DOHH2 (cell line): ENCODE measurements around the gene PER1.

Experiments used
- H3F3A ChIP-seq: fragments of 200-600 bp; sonication (generic), shearing (Covaris generic); 2 replicates; pipeline ENCODE4 v1.6.0; 2016; ENCODE audit warnings: antibody characterized with exemption, mild to moderate bottlenecking; ENCODE audit not compliant: control insufficient read depth, insufficient read depth
- H3K27ac ChIP-seq: fragments of 200-600 bp; sonication (generic); 2 replicates; pipeline ENCODE4 v1.5.1; 2014; ENCODE audit warnings: low read depth, mild to moderate bottlenecking, low read length, moderate library complexity
- H3K27me3 ChIP-seq: fragments of 200-600 bp; sonication (generic); 2 replicates; pipeline ENCODE4 v1.6.1; 2014; ENCODE audit warnings: mild to moderate bottlenecking, low read length, mixed read lengths; ENCODE audit not compliant: control insufficient read depth
- H3K36me3 ChIP-seq: fragments of 200-600 bp; sonication (generic); 2 replicates; pipeline ENCODE4 v1.6.1; 2014; ENCODE audit warnings: mild to moderate bottlenecking, low read length, moderate library complexity, mixed read lengths; ENCODE audit not compliant: control insufficient read depth
- H3K4me1 ChIP-seq: fragments of 200-600 bp; sonication (generic); 2 replicates; pipeline ENCODE4 v1.6.1; 2014; ENCODE audit warnings: mild to moderate bottlenecking, low read length, mixed read lengths; ENCODE audit not compliant: control insufficient read depth
- H3K4me2 ChIP-seq: fragments of 200-600 bp; sonication (generic); 2 replicates; pipeline ENCODE4 v1.6.0; 2014; ENCODE audit warnings: mild to moderate bottlenecking, low read length, moderate library complexity
- H3K4me3 ChIP-seq: fragments of 200-600 bp; sonication (generic); 2 replicates; pipeline ENCODE4 v1.5.1; 2014; ENCODE audit warnings: mild to moderate bottlenecking, low read length, mixed read lengths
- H3K79me2 ChIP-seq: fragments of 200-600 bp; sonication (generic); 2 replicates; pipeline ENCODE4 v1.6.1; 2014; ENCODE audit warnings: mild to moderate bottlenecking, low read length, mixed read lengths; ENCODE audit not compliant: control insufficient read depth
- H3K9me2 ChIP-seq: fragments of 200-600 bp; sonication (generic); replicated peaks from 2 replicates; pipeline ENCODE4 v1.6.1; 2014; ENCODE audit warnings: mild to moderate bottlenecking, low read length, mixed read lengths; ENCODE audit not compliant: control insufficient read depth
- H3K9me3 ChIP-seq: fragments of 200-600 bp; sonication (generic); 2 replicates; pipeline ENCODE4 v1.6.1; 2014; ENCODE audit warnings: antibody characterized with exemption, low read length, mixed read lengths; ENCODE audit not compliant: control insufficient read depth, insufficient read depth
- H4K20me1 ChIP-seq: fragments of 200-600 bp; sonication (generic); 2 replicates; pipeline ENCODE4 v1.6.0; 2014; ENCODE audit warnings: low read depth, mild to moderate bottlenecking, antibody characterized with exemption, low read length, moderate library complexity; ENCODE audit not compliant: control insufficient read depth, insufficient read depth
- EZH2phosphoT487 ChIP-seq: fragments of 200-600 bp; sonication (generic); IDR thresholded peaks from 2 replicates; pipeline ENCODE4 v1.6.1; 2017; ENCODE audit warnings: borderline replicate concordance, mild to moderate bottlenecking, antibody characterized with exemption, low read length, moderate library complexity, mixed read lengths
- TF ChIP-seq, protein P1 (sequence below): fragments of 200-600 bp; sonication (generic); IDR thresholded peaks from one replicate; pipeline ENCODE4 v1.5.1; 2014; ENCODE audit warnings: antibody characterized with exemption, mild to moderate bottlenecking, low read depth, low read length; ENCODE audit not compliant: poor library complexity, severe bottlenecking

Gene PER1

DNA sequence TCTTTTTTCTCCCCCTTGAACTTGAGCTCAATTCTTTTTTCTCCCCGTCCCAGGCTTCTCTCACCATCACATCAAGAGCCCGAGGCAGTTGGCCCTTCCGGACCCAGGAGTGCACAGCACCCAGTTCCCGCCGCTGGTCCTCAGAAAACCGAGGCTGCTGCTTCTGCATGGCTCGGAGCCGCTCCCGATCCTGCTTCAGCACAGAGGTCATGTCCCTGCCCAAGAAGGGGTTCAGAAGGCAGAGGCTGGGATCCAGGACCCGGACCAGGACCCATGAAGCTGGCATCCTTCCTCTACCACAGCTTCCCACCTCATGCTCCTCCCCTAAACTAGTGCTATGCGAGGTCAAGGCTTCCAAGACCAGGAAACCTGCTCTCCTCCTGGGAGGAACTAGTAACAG, 10.5 kb downstream of the PER1 start:
- Histone ChIP-seq H3K9me3 (no peaks in the 10 kb centered on the region), H3K79me2 (no peaks in the 10 kb centered on the region), H3F3A (peaks cover 3% of the 10 kb centered on the region), H4K20me1 (no peaks in the 10 kb centered on the region), H3K4me1 (peaks cover 20% of the 10 kb centered on the region), H3K27ac (no peak overlapping the region), H3K9me2 (no peaks in the 10 kb centered on the region), H3K4me2 (no peak overlapping the region), H3K36me3 (peaks cover 47% of the 10 kb centered on the region), H3K4me3 (no peak overlapping the region), H3K27me3 (peaks cover 8% of the 10 kb centered on the region)
- TF ChIP-seq EZH2phosphoT487, result no peak
- TF ChIP-seq, protein P1, sequence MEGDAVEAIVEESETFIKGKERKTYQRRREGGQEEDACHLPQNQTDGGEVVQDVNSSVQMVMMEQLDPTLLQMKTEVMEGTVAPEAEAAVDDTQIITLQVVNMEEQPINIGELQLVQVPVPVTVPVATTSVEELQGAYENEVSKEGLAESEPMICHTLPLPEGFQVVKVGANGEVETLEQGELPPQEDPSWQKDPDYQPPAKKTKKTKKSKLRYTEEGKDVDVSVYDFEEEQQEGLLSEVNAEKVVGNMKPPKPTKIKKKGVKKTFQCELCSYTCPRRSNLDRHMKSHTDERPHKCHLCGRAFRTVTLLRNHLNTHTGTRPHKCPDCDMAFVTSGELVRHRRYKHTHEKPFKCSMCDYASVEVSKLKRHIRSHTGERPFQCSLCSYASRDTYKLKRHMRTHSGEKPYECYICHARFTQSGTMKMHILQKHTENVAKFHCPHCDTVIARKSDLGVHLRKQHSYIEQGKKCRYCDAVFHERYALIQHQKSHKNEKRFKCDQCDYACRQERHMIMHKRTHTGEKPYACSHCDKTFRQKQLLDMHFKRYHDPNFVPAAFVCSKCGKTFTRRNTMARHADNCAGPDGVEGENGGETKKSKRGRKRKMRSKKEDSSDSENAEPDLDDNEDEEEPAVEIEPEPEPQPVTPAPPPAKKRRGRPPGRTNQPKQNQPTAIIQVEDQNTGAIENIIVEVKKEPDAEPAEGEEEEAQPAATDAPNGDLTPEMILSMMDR, result no peak

DNA sequence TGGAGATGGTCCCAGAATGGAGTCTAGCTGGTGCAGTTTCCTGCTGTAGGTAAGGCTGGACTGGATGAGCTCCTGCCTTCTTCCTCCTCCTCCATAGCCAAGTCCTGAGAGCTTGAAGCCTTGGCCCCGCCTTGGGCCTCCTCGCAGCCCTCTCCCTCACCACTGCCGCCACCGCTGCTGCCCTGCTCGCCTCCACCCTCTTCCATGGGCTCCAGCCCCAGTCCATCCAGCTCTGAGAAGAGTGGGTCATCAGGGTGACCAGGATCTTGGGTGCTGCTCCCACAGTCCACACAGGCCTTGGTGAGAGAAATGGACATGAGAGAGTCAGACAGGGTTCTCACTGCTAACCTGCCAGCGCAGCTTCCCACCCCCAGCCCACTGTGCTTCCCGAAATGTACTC, 11.2 kb downstream of the PER1 start:
- no peak overlapping the region for H3K27ac ChIP-seq
- TF ChIP-seq, protein P1, result no peak
- no peak for TF ChIP-seq EZH2phosphoT487
- H4K20me1 ChIP-seq, result no peaks in the 10 kb centered on the region
- no peaks in the 10 kb centered on the region for H3K9me3 ChIP-seq
- H3K4me2 ChIP-seq, result no peak overlapping the region
- peaks cover 40% of the 10 kb centered on the region for H3K36me3 ChIP-seq
- peaks cover 8% of the 10 kb centered on the region for H3K27me3 ChIP-seq
- H3K4me1 ChIP-seq, result peaks cover 20% of the 10 kb centered on the region
- peaks cover 3% of the 10 kb centered on the region for H3F3A ChIP-seq
- no peaks in the 10 kb centered on the region for H3K9me2 ChIP-seq
- H3K79me2 ChIP-seq, result no peaks in the 10 kb centered on the region
- H3K4me3 ChIP-seq, result no peak overlapping the region

DNA sequence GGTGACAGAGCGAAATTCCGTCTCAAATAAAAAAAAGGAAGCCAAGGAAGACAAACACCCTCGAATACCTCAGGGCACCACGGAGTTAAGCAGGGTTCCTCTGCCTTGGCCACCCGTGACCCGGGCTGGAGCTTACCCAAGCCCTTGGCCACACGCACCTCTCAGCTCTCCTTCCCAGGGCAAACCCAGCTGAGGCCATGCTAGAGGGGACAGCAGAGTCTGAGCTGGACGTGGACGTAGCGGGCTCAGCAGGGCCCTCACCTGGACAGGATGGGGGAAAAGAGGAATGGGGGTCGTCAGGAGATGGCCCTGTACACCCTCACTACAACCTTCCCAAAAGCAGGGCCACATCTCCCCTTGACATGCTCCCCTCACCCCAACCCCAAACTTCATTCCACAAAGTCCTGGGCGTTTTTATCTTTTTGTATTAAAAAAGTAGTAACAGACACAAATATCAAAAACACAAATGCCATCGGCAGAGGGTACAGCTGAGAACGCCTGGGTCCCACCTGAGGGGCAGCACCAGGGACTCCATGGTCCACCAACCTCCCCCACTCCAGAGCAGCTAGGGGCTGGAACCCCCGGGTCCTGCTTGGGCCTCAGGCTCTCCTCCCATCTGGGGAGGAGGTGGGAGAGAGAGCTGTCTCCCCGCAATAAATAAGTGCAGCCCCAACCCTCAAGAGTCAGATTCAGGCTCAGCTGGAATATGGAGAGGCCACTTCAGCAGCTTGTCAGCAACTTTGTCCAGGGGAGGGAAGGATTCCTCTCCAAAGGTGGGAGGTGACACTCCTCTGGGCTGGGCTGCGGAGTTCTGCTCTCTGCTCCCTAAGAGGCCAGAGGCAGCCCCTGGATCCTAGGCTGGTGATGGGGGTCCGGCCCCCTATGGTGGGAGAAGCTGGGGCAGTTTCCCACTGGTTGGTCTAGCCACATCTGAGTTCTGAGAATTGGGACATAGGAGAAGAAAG, 11.9 kb downstream of the PER1 start:
- Histone ChIP-seq H3K4me1 (peaks cover 20% of the 10 kb centered on the region), H3F3A (peaks cover 3% of the 10 kb centered on the region), H3K27me3 (peaks cover 8% of the 10 kb centered on the region), H4K20me1 (no peaks in the 10 kb centered on the region), H3K9me3 (no peaks in the 10 kb centered on the region), H3K79me2 (no peaks in the 10 kb centered on the region), H3K36me3 (peaks cover 34% of the 10 kb centered on the region), H3K9me2 (no peaks in the 10 kb centered on the region), H3K4me2 (no peak overlapping the region), H3K4me3 (no peak overlapping the region), H3K27ac (no peak overlapping the region)
- no peak for TF ChIP-seq EZH2phosphoT487
- TF ChIP-seq, protein P1, result no peak
